Panc1 (cell line): ENCODE measurements around the gene INPP4B.

Source experiments
- CTCF ChIP-seq: fragments of 450-650 bp; IDR thresholded peaks from 2 replicates; pipeline ENCODE4 v1.5.1; 2017; ENCODE audit warnings: mild to moderate bottlenecking
- POLR2AphosphoS5 ChIP-seq: IDR thresholded peaks from 2 replicates; pipeline ENCODE4 v1.6.1; 2012; ENCODE audit warnings: mild to moderate bottlenecking, low read depth, low read length, moderate library complexity
- REST ChIP-seq, 2 experiments: IDR thresholded peaks; 2 replicates each; pipeline ENCODE4 v1.6.1; 2011 to 2012; ENCODE audit warnings: low read depth in 2 of 2, control low read depth in 1 of 2, low read length in 1 of 2, mild to moderate bottlenecking in 1 of 2, moderate library complexity in 1 of 2; ENCODE audit not compliant: insufficient read depth in 1 of 2

- TF ChIP-seq CTCF: no peak
- no peak for TF ChIP-seq POLR2AphosphoS5
- TF ChIP-seq REST (IDR thresholded peaks at IDR 0.05; ENCODE audit: insufficient read depth in 1 of 2, low read depth in 2 of 2, low read length in 1 of 2): no peak
Measured at GRCh38 chr4:142407596-142407995, 438.5 kb downstream of the INPP4B start.
